HG03103 (cell line): ENCODE data around the gene UTS2.

Experiments
- ATAC-seq: cut with Tn5 transposase; IDR thresholded peaks from one replicate; pipeline ENCODE4 v1.9.1; 2021; ENCODE audit warnings: low read depth; ENCODE audit not compliant: unreplicated experiment

UTS2 gene

GRCh38 chr1:7863756-7864328 lies 11.0 kb upstream of the UTS2 start:
- no peak for ATAC-seq

DNA sequence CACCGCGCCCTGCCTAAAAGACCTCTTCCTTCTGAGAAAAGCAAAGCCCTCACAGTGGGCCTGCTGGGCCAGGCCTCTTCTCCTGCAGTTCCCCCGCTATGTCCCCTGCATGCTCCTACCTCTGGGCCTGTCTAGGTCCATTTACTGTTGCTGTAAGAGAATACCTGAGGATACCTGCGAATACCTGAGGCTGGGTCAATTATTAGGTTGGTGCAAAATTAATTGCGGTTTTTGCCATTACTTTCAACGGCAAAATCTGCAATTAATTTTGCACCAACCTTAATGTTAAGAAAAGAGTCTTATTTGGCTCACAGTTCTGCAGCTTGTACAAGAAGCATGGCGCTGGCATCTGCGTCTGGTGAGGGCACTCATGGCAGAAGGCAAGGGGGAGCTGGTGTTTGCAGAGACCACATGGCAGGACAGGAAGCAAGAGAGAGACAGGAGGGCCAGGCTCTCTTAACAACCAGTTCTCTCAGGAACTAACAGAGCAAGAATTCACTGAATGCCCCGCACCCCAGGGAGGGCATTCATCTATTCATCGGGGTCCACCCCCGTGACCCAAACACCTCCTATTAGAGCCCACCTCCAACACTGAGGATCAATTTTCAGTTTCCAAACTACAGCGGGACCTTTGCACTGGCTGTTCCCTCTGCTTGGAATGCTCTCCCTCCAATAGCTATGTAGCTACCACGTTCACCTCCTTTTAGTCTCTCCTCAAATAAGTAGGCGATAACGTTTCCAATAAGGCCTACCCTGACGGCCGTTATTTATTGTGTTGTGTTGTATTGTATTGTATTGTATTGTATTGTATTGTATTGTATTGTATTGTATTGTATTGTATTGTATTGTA lies 9.6 kb upstream of the UTS2 start:
- no peak for ATAC-seq

GRCh38 chr1:7861452-7861851 lies 8.6 kb upstream of the UTS2 start:
- ATAC-seq: no peak

- ATAC-seq: no peak
Observed at GRCh38 chr1:7860130-7860529, 7.3 kb upstream of the UTS2 start.

DNA sequence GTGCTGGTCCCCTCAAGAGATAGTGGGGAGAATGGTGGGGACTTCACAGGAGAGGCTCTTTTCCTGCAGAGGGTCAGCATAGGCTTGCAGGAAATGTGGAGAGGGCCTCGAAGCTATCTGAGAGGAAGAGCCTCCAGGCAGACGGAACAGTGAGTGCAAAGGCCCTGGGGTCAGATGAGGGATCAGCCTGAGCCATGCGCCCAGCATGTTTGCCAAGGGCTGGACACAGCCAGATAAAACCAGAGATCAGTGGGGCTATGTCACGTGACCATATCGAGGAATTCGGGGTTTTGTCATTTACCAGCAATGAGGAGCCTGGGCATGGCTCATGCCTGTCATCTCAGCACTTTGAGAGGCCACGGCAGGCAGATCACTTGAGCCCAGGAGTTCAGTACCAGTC lies 6.5 kb upstream of the UTS2 start:
- no peak for ATAC-seq

DNA sequence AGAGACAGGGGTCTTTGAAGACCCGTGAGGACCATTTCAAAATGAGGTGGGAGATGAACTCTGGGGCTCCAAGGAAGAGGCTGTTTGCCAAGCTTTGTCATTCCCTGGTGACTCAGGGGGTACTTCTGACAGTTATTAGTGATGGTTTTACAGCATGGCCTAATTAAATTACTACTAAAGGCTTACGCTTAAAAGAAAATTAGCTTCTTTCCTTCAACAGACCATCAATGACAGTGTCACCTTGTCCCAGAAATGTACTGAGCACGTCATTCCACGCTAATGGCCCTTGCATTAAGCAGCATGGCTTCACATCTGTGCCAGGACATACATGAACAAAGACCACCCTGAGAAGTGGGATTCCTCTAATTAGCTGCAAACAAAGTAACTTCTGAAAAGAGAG lies 5.1 kb upstream of the UTS2 start:
- no peak for ATAC-seq

GRCh38 chr1:7857000-7857399 lies 4.1 kb upstream of the UTS2 start:
- no peak for ATAC-seq

GRCh38 chr1:7856345-7856744 lies 3.5 kb upstream of the UTS2 start:
- no peak for ATAC-seq

- ATAC-seq: no peak
Observed at GRCh38 chr1:7853684-7854026, 790 bp upstream of the UTS2 start.

DNA sequence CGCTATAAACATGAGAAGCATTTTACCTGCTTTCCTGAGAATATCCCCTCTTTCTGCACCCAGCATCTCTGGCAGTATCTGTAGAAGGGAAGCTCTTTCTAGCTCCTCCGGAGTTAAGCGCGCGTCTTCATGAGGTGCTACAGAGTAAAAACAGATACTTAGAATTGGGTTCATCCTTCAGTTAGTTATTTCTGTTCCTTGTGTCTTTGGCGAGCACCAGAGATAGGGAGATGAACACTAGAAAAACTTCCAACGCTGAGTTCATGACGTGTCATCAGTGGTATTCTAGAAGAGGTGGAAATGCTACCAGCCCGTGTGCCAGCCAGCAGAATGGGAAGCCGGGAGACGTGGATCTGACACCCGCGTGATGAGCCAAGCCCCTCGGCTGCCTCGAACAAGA lies 2.1 kb downstream of the UTS2 start:
- no peak for ATAC-seq

GRCh38 chr1:7847599-7847998 lies 5.3 kb downstream of the UTS2 start:
- ATAC-seq: no peak

GRCh38 chr1:7846656-7847055 lies 6.2 kb downstream of the UTS2 start:
- no peak for ATAC-seq

- no peak for ATAC-seq
Observed at GRCh38 chr1:7845761-7846160, 7.1 kb downstream of the UTS2 start.

DNA sequence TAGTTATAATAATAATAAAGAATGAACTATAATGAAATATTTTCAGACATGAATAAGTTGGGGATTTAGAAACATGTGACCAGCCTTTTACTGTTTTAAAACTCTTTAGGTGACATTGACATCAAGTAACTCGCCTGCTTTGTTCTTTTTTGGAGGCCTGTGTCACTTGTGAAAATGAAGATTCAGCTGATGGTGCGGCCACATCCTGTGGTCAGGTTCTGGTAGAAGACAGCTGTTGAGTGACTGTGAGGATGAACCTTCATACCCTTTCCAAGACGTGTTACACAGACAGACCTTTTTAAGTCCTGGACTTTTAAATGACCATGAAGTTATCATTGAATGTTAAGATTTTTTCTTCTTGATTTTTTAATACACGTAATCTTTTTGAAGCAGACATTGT lies 10.3 kb downstream of the UTS2 start:
- no peak for ATAC-seq

DNA sequence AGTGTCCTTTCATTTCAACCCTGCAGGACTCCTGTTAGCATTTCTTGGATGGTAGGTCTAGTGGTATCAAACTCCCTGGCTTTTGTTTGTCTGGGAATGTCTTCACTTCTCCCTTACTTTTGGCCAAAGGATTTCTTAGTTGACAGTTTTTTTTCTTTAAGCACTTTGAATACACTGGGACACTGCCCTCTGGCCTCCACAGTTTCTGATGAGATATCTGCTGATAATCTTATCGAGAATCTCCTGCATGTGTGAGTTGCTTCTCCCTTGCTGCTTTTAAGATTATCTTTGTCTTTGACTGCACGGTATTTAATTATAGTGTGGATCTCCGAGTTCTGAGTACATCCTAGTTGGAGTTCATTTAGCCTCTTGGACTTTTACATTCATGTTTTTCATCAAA lies 13.3 kb downstream of the UTS2 start:
- no peak for ATAC-seq

GRCh38 chr1:7838714-7839113 lies 14.2 kb downstream of the UTS2 start:
- ATAC-seq: no peak

DNA sequence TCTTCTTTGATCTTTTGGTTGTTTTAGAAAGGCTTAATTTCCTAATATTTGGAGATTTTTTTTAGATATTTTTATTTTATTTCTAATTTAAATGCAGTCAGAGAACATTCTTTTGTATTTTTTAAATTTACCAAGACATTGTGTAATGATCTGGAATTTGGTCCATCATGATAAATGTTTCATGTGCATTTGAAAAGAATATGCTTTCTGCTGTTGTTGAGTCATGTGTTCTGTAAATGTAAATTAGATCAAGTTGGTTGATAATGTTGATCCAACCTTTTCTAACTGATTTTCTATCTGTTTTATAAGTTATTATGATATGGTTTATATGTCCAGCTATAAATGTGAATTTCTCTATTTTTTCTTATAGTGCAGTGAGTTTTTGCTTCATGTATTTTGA lies 19.8 kb downstream of the UTS2 start:
- ATAC-seq: no peak

DNA sequence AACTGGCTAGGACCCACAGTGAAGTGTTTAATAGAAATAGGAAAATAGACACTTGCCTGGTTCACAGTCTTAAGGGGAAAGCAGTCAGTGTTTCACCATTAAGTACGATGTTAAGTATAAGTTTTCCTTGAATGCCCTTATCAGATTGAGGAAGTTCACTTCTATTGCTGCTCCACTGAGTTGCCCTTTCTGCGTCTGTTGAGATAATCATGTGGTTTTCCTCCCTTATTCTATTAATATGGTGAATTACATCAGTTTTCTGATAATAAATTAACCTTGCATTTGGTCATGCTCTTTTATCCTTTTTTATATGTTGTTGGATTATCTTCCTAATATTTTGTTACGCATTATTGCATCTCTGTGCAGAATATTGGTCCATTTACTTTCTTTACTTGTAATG lies 21.4 kb downstream of the UTS2 start:
- ATAC-seq: no peak

DNA sequence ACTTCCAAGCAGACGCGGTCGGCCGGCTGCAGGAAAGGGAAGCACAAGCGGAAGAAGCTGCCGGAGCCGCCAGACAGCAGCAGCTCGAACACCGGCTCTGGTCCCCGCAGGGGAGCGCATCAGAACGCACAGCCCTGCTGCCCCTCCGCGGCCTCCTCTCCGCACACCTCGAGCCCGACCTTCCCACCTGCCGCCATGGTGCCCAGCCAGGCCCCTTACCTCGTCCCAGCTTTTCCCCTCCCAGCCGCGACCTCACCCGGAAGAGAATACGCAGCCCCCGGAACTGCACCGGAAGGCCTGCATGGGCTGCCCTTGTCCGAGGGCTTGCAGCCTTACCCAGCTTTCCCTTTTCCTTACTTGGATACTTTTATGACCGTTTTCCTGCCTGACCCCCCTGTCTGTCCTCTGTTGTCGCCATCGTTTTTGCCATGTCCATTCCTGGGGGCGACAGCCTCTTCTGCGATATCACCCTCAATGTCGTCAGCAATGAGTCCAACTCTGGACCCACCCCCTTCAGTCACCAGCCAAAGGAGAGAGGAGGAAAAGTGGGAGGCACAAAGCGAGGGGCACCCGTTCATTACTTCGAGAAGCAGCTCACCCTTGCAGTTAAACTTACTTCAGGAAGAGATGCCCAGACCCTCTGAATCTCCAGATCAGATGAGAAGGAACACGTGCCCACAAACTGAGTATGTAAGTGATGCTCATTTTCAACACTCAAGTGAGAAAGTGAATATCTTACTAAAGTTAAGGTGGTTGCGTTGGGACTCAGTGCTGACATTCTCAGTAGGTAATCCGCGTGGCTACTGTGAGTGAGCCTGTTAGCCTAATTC lies 25.5 kb downstream of the UTS2 start:
- ATAC-seq: no peak

- no peak for ATAC-seq
Observed at GRCh38 chr1:7826363-7826762, 26.5 kb downstream of the UTS2 start.

GRCh38 chr1:7824701-7825100 lies 28.2 kb downstream of the UTS2 start:
- ATAC-seq: no peak

- no peak for ATAC-seq
Observed at GRCh38 chr1:7821282-7821681, 31.6 kb downstream of the UTS2 start.
